Body of pancreas (tissue), 4 donors: ENCODE measurements around the gene ACBD6.

Experiments
- POLR2A ChIP-seq, 3 donors: fragments of 450-650 bp; IDR thresholded peaks; one replicate each; pipeline ENCODE4 v1.6.1; 2016; ENCODE audit warnings: antibody characterized with exemption in 3 of 3, mild to moderate bottlenecking in 2 of 3
- TF ChIP-seq, protein P1 (sequence below), 7 experiments: fragments of 450-650 bp in 4 of 7; fragments of 200-600 bp in 3 of 7; sonication (generic) in 3 of 7; IDR thresholded peaks; one replicate each; pipeline ENCODE4 v1.5.1; 2016 to 2019; ENCODE audit warnings: antibody characterized with exemption in 7 of 7

DNA sequence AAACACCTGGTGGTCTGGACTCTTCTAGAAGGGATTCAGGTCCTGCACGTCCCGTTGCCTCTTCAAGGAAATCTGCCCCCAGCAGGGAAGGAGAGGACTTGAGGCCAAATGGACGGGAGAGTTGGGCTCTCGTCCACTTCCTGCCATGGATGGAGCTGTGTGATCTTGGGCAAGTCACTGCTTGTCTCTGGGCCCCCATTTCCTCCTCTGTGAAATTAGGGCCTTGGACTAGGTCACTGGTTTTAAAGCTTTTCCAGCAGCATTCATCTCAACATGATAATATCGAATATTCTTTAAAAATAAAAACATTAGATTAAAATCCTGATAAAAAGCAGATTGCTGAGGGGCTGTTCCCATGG is 245.4 kb downstream of the ACBD6 start:
- TF ChIP-seq, protein P1, sequence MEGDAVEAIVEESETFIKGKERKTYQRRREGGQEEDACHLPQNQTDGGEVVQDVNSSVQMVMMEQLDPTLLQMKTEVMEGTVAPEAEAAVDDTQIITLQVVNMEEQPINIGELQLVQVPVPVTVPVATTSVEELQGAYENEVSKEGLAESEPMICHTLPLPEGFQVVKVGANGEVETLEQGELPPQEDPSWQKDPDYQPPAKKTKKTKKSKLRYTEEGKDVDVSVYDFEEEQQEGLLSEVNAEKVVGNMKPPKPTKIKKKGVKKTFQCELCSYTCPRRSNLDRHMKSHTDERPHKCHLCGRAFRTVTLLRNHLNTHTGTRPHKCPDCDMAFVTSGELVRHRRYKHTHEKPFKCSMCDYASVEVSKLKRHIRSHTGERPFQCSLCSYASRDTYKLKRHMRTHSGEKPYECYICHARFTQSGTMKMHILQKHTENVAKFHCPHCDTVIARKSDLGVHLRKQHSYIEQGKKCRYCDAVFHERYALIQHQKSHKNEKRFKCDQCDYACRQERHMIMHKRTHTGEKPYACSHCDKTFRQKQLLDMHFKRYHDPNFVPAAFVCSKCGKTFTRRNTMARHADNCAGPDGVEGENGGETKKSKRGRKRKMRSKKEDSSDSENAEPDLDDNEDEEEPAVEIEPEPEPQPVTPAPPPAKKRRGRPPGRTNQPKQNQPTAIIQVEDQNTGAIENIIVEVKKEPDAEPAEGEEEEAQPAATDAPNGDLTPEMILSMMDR (IDR thresholded peaks at IDR 0.05) = no peak
- TF ChIP-seq POLR2A (IDR thresholded peaks at IDR 0.05) = no peak
